HepG2 (cell line): Measurements from ENCODE around the gene CARD19. TPM values are rescaled to one million over a fixed set of nuclear protein-coding genes. Genes with fewer than 3 reads are reported as not detected.
A peak's percentile ranks its signal among the peaks of the same experiment; 100 is the strongest.

Experiments used
- GABPA ChIP-seq, 2 experiments: IDR thresholded peaks; 2 replicates each; pipeline ENCODE4 v1.6.1; 2011 to 2016; ENCODE audit warnings: low read depth in 2 of 2, low read length in 1 of 2, missing biosample characterization in 1 of 2, missing genetic modification characterization in 1 of 2
- HIC2 ChIP-seq: sonication (generic); formaldehyde crosslinking; IDR thresholded peaks from 2 replicates; pipeline ENCODE4 v1.9.0; 2022; ENCODE audit warnings: low read depth, missing genetic modification reagents
- KLF15 ChIP-seq: sonication (generic); formaldehyde crosslinking; IDR thresholded peaks from 2 replicates; pipeline ENCODE4 v1.8.1; 2023; ENCODE audit warnings: borderline replicate concordance, mild to moderate bottlenecking, inconsistent platforms, missing genetic modification reagents, mixed read lengths
- MAFF ChIP-seq: IDR thresholded peaks from 2 replicates; pipeline ENCODE4 v1.6.1; 2011; ENCODE audit warnings: low read depth, low read length, improper control_type of control experiment
- SMC3 ChIP-seq: IDR thresholded peaks from 2 replicates; pipeline ENCODE4 v1.6.1; 2011; ENCODE audit warnings: low read length, improper control_type of control experiment
- ZBTB26 ChIP-seq: IDR thresholded peaks from 2 replicates; pipeline ENCODE4 v1.6.1; 2016; ENCODE audit warnings: missing compliant biosample characterization, missing genetic modification reagents, borderline replicate concordance
- ZFP41 ChIP-seq: sonication (generic); formaldehyde crosslinking; IDR thresholded peaks from 2 replicates; pipeline ENCODE4 v1.4.0; 2020; ENCODE audit warnings: mild to moderate bottlenecking, missing genetic modification reagents, borderline replicate concordance
- ZNF280D ChIP-seq: sonication (generic); formaldehyde crosslinking; IDR thresholded peaks from 2 replicates; pipeline ENCODE4 v1.5.1; 2020; ENCODE audit warnings: mild to moderate bottlenecking, missing genetic modification reagents
- ZNF414 ChIP-seq: sonication (generic); formaldehyde crosslinking; IDR thresholded peaks from 2 replicates; pipeline ENCODE4 v1.5.0; 2020; ENCODE audit warnings: missing genetic modification reagents
- ZNF569 ChIP-seq: sonication (generic); formaldehyde crosslinking; IDR thresholded peaks from 2 replicates; pipeline ENCODE4 v1.5.0; 2020; ENCODE audit warnings: mild to moderate bottlenecking, missing genetic modification reagents, moderate library complexity, borderline replicate concordance
- polyA plus RNA-seq, 8 experiments: library from polyadenylated mRNA; depleted of rRNA in 3 of 8; stranded (reverse) in 7 of 8; unstranded in 1 of 8; fragments of >200 nt; fragmentation: Illumina TruSeq in 4 of 8; extraction: Trizol in 4 of 8; gene quantifications; 2 replicates each; pipeline versions ENCODE4 v1.2.1 to v1.2.3, GENCODE V29; 2011 to 2016; ENCODE audit warnings: low read depth in 4 of 8, missing spikeins in 1 of 8, mixed read lengths in 1 of 8; ENCODE audit not compliant: insufficient read depth in 1 of 8
- total RNA-seq, 5 experiments: library from RNA; depleted of rRNA; stranded (reverse); fragments of >200 nt; fragmentation: Illumina TruSeq; extraction: Trizol; gene quantifications; 2 replicates each; pipeline ENCODE4 v1.2.3, GENCODE V29; 2016; ENCODE audit warnings: low read depth in 1 of 5
- TF ChIP-seq, protein P1 (sequence below), 2 experiments: fragments of 450-650 bp in 1 of 2; sonication (generic) in 1 of 2; formaldehyde crosslinking; IDR thresholded peaks; 2 replicates each; pipeline versions ENCODE4 v1.5.0 to v1.8.0; 2020 to 2022; ENCODE audit warnings: mild to moderate bottlenecking in 1 of 2, missing genetic modification reagents in 1 of 2
- TF ChIP-seq, protein P2 (sequence below): sonication (generic); formaldehyde crosslinking; IDR thresholded peaks from 2 replicates; pipeline ENCODE4 v1.4.0; 2020; ENCODE audit warnings: missing genetic modification reagents, mild to moderate bottlenecking, borderline replicate concordance
- TF ChIP-seq, protein P3 (sequence below): sonication (generic); formaldehyde crosslinking; IDR thresholded peaks from 2 replicates; pipeline ENCODE4 v1.8.0; 2022; ENCODE audit warnings: low read depth, missing genetic modification reagents

CARD19 gene
- total and polyA plus RNA-seq, 2 of the 13 experiments (the other 11 are each of a cell fraction or from before 2014, with no cell fraction given): 18.4 to 47.2 TPM

DNA sequence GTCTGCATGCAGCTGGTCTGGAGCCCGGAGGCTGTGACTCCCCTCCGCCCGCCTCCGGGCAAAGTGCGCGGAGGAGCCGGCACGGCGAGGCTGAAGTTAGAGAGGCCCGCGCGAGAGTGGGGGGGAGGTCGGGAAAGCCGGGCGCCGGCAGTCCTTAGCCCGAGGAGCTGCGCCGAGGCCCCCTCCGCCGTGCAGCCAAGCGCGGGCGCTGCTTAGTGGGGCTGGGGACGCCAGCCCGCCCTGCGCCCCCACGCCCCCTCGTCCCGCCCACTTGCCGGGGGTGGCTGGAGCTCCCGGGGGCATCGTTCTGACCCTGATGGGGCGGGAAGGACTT lies 37.6 kb downstream of the CARD19 start (continued):
- TF ChIP-seq ZBTB26 (CRISPR knock-in tag) (no peak), SMC3 (no peak), HIC2 (CRISPR knock-in tag) (no peak; the same call in 1 of the 2 replicates), GABPA (IDR thresholded peaks at IDR 0.05; ENCODE audit: low read depth, low read length) (no peak), GABPA (CRISPR knock-in tag; IDR thresholded peaks at IDR 0.05; ENCODE audit: low read depth) (peak; percentile 5; the same call in 1 of the 2 replicates), KLF15 (CRISPR knock-in tag) (peak; percentile 20; the same call in 1 of the 2 replicates), MAFF (no peak), ZNF414 (CRISPR knock-in tag) (no peak; the same call in 1 of the 2 replicates), ZNF569 (no peak), ZNF280D (CRISPR knock-in tag) (no peak; the same call in 1 of the 2 replicates), ZFP41 (CRISPR knock-in tag) (0 out of 2 replicates have a peak, but pooled peaks have one; percentile 3)
- TF ChIP-seq, protein P1, sequence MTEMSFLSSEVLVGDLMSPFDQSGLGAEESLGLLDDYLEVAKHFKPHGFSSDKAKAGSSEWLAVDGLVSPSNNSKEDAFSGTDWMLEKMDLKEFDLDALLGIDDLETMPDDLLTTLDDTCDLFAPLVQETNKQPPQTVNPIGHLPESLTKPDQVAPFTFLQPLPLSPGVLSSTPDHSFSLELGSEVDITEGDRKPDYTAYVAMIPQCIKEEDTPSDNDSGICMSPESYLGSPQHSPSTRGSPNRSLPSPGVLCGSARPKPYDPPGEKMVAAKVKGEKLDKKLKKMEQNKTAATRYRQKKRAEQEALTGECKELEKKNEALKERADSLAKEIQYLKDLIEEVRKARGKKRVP (CRISPR knock-in tag; IDR thresholded peaks at IDR 0.05): peak in 1 of 2 experiments; percentile 84; a peak in 1 of 4 replicates
- TF ChIP-seq, protein P2, sequence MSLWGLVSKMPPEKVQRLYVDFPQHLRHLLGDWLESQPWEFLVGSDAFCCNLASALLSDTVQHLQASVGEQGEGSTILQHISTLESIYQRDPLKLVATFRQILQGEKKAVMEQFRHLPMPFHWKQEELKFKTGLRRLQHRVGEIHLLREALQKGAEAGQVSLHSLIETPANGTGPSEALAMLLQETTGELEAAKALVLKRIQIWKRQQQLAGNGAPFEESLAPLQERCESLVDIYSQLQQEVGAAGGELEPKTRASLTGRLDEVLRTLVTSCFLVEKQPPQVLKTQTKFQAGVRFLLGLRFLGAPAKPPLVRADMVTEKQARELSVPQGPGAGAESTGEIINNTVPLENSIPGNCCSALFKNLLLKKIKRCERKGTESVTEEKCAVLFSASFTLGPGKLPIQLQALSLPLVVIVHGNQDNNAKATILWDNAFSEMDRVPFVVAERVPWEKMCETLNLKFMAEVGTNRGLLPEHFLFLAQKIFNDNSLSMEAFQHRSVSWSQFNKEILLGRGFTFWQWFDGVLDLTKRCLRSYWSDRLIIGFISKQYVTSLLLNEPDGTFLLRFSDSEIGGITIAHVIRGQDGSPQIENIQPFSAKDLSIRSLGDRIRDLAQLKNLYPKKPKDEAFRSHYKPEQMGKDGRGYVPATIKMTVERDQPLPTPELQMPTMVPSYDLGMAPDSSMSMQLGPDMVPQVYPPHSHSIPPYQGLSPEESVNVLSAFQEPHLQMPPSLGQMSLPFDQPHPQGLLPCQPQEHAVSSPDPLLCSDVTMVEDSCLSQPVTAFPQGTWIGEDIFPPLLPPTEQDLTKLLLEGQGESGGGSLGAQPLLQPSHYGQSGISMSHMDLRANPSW: 0 out of 2 replicates have a peak, but pooled peaks have one; percentile 2
- TF ChIP-seq, protein P3, sequence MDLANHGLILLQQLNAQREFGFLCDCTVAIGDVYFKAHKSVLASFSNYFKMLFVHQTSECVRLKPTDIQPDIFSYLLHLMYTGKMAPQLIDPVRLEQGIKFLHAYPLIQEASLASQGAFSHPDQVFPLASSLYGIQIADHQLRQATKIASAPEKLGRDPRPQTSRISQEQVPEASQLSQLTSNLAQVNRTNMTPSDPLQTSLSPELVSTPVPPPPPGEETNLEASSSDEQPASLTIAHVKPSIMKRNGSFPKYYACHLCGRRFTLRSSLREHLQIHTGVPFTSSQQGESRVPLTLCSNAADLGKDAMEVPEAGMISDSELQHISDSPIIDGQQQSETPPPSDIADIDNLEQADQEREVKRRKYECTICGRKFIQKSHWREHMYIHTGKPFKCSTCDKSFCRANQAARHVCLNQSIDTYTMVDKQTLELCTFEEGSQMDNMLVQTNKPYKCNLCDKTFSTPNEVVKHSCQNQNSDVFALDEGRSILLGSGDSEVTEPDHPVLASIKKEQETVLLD (CRISPR knock-in tag): peak; percentile 23; the same call in 1 of the 2 replicates
